Measurements from ENCODE around the gene KSR1. TPM values are rescaled to one million over a fixed set of nuclear protein-coding genes. Genes with fewer than 3 reads are reported as not detected.
A peak's percentile ranks its signal among the peaks of the same experiment; 100 is the strongest.

KSR1 gene
- total and polyA plus RNA-seq, 9 of the 15 experiments (the other 6 are each of a cell fraction or from before 2014, with no cell fraction given) = 1.4 to 51.7 (median 18.4) TPM

DNA sequence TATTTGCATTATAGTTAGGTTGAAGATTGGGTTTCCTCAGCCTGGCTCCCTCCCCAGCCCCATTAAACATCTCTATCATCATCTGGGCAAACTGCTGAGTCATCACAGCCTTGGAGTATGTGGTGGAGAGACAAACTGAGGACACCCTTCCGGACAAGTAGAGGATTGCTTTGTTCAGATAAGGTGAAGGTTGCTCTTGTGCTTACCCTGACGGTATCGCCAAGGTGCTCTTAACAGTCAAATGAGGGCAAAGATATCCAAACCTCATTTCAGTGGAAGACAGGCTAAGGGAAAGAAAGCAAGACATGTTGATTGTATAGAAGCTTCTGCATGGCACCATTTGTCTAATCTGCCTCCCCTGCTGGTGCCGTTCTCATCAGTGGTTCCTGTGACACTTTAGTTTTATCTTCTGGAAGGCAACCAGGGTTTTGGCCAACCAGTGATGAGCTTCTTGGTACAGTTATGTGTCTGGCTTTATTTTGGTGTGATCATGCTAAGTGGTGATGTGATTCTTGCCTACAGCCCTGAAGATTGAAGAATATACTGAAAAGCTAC lies 117.8 kb downstream of the KSR1 start (continued):
- TF ChIP-seq RFX1 (IDR thresholded peaks at IDR 0.05) (no peak), MCM3 (IDR thresholded peaks at IDR 0.05) (no peak), ZNF780A (CRISPR knock-in tag; IDR thresholded peaks at IDR 0.05) (no peak), ZC3H11A (IDR thresholded peaks at IDR 0.05; ENCODE audit: low read depth, low read length) (no peak), ZNF354B (CRISPR knock-in tag; IDR thresholded peaks at IDR 0.05) (0 out of 2 replicates have a peak, but pooled peaks have one; percentile 22), MIER1 (IDR thresholded peaks at IDR 0.05; ENCODE audit: low read depth) (no peak), ZNF436 (CRISPR knock-in tag; IDR thresholded peaks at IDR 0.05) (no peak), ZNF134 (CRISPR knock-in tag; conservative IDR thresholded peaks at IDR 0.05) (peak; percentile 70), MEIS2 (IDR thresholded peaks at IDR 0.05; ENCODE audit: partially characterized antibody) (peak; percentile 91), ZNF696 (CRISPR knock-in tag; conservative IDR thresholded peaks at IDR 0.05) (0 out of 2 replicates have a peak, but pooled peaks have one; percentile 32), JUN (IDR thresholded peaks at IDR 0.05; ENCODE audit: borderline replicate concordance, low read depth, low read length) (peak; percentile 20; the same call in 1 of the 2 replicates), JUN (CRISPR knock-in tag; IDR thresholded peaks at IDR 0.05; ENCODE audit: borderline replicate concordance) (no peak), ESRRA (IDR thresholded peaks at IDR 0.05; ENCODE audit: borderline replicate concordance, low read depth) (peak; percentile 94), ZNF408 (CRISPR knock-in tag; IDR thresholded peaks at IDR 0.05; ENCODE audit: low read depth) (no peak), ZBED1 (IDR thresholded peaks at IDR 0.05) (no peak), NCOA6 (IDR thresholded peaks at IDR 0.05) (no peak)
- TF ChIP-seq, protein P1, sequence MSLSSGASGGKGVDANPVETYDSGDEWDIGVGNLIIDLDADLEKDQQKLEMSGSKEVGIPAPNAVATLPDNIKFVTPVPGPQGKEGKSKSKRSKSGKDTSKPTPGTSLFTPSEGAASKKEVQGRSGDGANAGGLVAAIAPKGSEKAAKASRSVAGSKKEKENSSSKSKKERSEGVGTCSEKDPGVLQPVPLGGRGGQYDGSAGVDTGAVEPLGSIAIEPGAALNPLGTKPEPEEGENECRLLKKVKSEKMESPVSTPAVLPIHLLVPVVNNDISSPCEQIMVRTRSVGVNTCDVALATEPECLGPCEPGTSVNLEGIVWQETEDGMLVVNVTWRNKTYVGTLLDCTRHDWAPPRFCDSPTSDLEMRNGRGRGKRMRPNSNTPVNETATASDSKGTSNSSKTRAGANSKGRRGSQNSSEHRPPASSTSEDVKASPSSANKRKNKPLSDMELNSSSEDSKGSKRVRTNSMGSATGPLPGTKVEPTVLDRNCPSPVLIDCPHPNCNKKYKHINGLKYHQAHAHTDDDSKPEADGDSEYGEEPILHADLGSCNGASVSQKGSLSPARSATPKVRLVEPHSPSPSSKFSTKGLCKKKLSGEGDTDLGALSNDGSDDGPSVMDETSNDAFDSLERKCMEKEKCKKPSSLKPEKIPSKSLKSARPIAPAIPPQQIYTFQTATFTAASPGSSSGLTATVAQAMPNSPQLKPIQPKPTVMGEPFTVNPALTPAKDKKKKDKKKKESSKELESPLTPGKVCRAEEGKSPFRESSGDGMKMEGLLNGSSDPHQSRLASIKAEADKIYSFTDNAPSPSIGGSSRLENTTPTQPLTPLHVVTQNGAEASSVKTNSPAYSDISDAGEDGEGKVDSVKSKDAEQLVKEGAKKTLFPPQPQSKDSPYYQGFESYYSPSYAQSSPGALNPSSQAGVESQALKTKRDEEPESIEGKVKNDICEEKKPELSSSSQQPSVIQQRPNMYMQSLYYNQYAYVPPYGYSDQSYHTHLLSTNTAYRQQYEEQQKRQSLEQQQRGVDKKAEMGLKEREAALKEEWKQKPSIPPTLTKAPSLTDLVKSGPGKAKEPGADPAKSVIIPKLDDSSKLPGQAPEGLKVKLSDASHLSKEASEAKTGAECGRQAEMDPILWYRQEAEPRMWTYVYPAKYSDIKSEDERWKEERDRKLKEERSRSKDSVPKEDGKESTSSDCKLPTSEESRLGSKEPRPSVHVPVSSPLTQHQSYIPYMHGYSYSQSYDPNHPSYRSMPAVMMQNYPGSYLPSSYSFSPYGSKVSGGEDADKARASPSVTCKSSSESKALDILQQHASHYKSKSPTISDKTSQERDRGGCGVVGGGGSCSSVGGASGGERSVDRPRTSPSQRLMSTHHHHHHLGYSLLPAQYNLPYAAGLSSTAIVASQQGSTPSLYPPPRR (CRISPR knock-in tag; IDR thresholded peaks at IDR 0.05; ENCODE audit: borderline replicate concordance) = no peak
- TF ChIP-seq, protein P2, sequence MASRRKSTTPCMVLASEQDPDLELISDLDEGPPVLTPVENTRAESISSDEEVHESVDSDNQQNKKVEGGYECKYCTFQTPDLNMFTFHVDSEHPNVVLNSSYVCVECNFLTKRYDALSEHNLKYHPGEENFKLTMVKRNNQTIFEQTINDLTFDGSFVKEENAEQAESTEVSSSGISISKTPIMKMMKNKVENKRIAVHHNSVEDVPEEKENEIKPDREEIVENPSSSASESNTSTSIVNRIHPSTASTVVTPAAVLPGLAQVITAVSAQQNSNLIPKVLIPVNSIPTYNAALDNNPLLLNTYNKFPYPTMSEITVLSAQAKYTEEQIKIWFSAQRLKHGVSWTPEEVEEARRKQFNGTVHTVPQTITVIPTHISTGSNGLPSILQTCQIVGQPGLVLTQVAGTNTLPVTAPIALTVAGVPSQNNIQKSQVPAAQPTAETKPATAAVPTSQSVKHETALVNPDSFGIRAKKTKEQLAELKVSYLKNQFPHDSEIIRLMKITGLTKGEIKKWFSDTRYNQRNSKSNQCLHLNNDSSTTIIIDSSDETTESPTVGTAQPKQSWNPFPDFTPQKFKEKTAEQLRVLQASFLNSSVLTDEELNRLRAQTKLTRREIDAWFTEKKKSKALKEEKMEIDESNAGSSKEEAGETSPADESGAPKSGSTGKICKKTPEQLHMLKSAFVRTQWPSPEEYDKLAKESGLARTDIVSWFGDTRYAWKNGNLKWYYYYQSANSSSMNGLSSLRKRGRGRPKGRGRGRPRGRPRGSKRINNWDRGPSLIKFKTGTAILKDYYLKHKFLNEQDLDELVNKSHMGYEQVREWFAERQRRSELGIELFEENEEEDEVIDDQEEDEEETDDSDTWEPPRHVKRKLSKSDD (conservative IDR thresholded peaks at IDR 0.05; ENCODE audit: low read length) = no peak
- TF ChIP-seq, protein P3, sequence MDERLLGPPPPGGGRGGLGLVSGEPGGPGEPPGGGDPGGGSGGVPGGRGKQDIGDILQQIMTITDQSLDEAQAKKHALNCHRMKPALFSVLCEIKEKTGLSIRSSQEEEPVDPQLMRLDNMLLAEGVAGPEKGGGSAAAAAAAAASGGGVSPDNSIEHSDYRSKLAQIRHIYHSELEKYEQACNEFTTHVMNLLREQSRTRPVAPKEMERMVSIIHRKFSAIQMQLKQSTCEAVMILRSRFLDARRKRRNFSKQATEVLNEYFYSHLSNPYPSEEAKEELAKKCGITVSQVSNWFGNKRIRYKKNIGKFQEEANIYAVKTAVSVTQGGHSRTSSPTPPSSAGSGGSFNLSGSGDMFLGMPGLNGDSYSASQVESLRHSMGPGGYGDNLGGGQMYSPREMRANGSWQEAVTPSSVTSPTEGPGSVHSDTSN (CRISPR knock-in tag; IDR thresholded peaks at IDR 0.05; ENCODE audit: low read depth) = no peak
- TF ChIP-seq, protein P3 (tag; conservative IDR thresholded peaks at IDR 0.05; ENCODE audit: low read depth) = peak; percentile 82
